Measurements from ENCODE around the gene SMARCD3. TPM values are rescaled to one million over a fixed set of nuclear protein-coding genes. Genes with fewer than 3 reads are reported as not detected.

Gene SMARCD3
- total and polyA plus RNA-seq, 9 of the 15 experiments (the other 6 are each of a cell fraction or from before 2014, with no cell fraction given): 0.43 to 3.6 (median 2.6) TPM

- peak; percentile 98 for TF ChIP-seq TFE3 (CRISPR knock-in tag; IDR thresholded peaks at IDR 0.05)
- no peak for TF ChIP-seq ZNF324 (CRISPR knock-in tag; IDR thresholded peaks at IDR 0.05)
- TF ChIP-seq MEIS2 (IDR thresholded peaks at IDR 0.05; ENCODE audit: partially characterized antibody): peak; percentile 59
- no peak for TF ChIP-seq NKRF (IDR thresholded peaks at IDR 0.05; ENCODE audit: borderline replicate concordance)
- TF ChIP-seq ZBTB49 (CRISPR knock-in tag; IDR thresholded peaks at IDR 0.05; ENCODE audit: borderline replicate concordance): no peak
- no peak for TF ChIP-seq BRCA1 (IDR thresholded peaks at IDR 0.05)
- TF ChIP-seq BRCA1 (CRISPR knock-in tag; IDR thresholded peaks at IDR 0.05): no peak
- 0 out of 2 replicates have a peak, but pooled peaks have one; percentile 44 for TF ChIP-seq IRF9 (tag; IDR thresholded peaks at IDR 0.05)
- TF ChIP-seq XRCC4 (IDR thresholded peaks at IDR 0.05; ENCODE audit: extremely low read depth, insufficient read depth, insufficient read length): no peak
- no peak for TF ChIP-seq ZNF785 (CRISPR knock-in tag; IDR thresholded peaks at IDR 0.05)
- TF ChIP-seq TOE1 (IDR thresholded peaks at IDR 0.05; ENCODE audit: borderline replicate concordance): peak; percentile 91
- no peak for TF ChIP-seq TOE1 (CRISPR knock-in tag; IDR thresholded peaks at IDR 0.05; ENCODE audit: borderline replicate concordance, low read depth)
- no peak for TF ChIP-seq KAT8 (IDR thresholded peaks at IDR 0.05; ENCODE audit: low read depth)
- TF ChIP-seq PKNOX1 (IDR thresholded peaks at IDR 0.05): peak; percentile 34; the same call in 1 of the 2 replicates
- TF ChIP-seq NR4A1 (CRISPR knock-in tag; IDR thresholded peaks at IDR 0.05): no peak
- TF ChIP-seq NR4A1 (tag; IDR thresholded peaks at IDR 0.05): 0 out of 2 replicates have a peak, but pooled peaks have one; percentile 7
- no peak for TF ChIP-seq CBX3 (IDR thresholded peaks at IDR 0.05; ENCODE audit: borderline replicate concordance in 1 of 2, low read length in 2 of 2)
- no peak for TF ChIP-seq ADNP (tag; IDR thresholded peaks at IDR 0.05)
- TF ChIP-seq HEY1 (CRISPR knock-in tag; IDR thresholded peaks at IDR 0.05; ENCODE audit: borderline replicate concordance): no peak
- no peak for TF ChIP-seq CHCHD3 (CRISPR knock-in tag; IDR thresholded peaks at IDR 0.05)
Observed at GRCh38 chr7:151271699-151272355, 23.3 kb upstream of the SMARCD3 start (continued).

Data from K562 (cell line).